HK-2 (cell line): ENCODE measurements around the gene CLEC4M.

Source experiments
- DNase-seq: peaks from one replicate; pipeline ENCODE4 v3.0.0-alpha.2; 2018; ENCODE audit not compliant: unreplicated experiment

The CLEC4M gene, protein sequence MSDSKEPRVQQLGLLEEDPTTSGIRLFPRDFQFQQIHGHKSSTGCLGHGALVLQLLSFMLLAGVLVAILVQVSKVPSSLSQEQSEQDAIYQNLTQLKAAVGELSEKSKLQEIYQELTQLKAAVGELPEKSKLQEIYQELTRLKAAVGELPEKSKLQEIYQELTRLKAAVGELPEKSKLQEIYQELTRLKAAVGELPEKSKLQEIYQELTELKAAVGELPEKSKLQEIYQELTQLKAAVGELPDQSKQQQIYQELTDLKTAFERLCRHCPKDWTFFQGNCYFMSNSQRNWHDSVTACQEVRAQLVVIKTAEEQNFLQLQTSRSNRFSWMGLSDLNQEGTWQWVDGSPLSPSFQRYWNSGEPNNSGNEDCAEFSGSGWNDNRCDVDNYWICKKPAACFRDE

DNA sequence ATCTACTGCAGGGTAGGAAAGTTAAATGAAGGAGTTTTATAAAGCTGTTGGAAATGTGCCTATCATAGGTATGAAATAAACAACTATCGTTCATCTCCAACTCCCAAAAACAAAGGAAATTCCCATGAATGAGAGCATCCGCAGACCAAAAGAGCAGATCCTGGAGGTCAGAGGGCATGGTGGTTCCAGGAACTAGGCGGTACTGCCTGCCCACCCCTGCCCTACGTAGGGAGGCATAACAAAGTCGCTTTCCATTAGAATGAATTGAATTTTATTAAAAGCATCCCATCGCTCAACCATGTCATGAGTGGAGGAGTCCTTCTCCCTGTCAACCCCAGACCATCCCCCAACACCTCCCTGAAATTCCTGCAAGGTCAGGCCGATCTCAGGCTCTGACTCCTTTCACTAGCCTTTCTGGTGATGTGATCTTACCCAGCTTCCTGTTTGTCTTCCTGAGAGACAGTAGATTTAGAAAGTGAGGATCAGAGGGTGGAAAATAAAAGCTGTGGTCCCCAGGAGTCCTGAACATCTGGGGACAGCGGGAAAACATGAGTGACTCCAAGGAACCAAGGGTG lies at the start of gene CLEC4M:
CLEC4M (plus strand) TSS at position 525 of the 575 bp plus-strand sequence; CDS start at position 549, 24 bp downstream.
- DNase-seq: no peak

DNA sequence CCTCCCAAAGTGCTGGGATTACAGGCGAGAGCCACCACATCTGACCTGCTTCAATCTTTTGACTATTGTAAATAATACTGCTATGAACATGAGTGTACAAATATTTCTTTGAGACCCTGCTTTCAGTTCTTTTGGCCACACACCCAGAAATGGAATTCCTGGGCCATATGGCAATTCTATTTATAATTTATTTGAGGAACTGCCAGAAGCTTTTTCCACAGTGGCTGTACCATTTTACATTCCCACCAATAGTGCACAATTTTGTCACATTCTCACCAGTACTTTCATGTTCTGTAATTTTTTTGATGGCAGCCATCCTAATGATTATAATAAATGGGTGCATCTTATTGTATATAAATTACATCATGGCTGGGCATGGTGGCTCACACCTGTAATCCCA lies 47.4 kb upstream of the CLEC4M start:
- DNase-seq: no peak

DNA sequence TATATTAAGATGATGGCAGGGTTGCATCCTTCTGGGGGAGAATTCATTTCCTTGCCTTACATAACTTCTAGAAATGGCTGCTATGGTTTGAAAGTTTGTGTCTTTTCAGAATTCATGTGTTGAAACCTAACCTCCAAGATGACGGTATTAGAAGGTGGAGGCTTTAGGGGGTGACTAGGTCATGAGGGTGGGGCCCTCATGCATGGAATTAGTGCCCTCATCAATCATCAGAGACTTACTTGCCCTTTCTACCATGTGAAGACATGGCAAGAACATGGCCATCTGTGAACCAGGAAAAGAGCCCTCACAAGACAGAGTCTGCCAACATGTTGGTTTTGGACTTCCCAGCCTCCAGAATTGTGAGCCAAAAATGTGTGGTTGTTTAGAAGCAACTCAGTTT lies 46.3 kb upstream of the CLEC4M start:
- no peak for DNase-seq

DNA sequence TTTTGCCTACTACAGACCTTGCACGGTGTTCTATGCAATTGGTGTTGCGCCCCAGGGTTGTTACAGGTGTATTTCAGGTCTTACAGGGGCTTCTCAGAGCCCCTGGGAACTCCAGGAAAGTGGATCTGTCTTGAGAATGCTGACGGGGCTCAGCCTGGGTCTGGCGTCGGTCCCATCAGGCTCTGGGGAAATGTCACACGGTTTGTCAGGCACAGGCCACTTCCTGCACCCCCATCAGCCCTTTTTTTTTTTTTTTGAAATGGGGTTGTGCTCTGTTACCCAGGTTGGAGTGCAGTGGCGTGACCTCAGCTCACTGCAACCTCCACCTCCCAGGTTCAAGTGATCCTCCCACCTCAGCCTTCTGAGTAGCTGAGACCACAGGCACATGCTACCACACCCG lies 44.4 kb upstream of the CLEC4M start:
- DNase-seq: no peak

DNA sequence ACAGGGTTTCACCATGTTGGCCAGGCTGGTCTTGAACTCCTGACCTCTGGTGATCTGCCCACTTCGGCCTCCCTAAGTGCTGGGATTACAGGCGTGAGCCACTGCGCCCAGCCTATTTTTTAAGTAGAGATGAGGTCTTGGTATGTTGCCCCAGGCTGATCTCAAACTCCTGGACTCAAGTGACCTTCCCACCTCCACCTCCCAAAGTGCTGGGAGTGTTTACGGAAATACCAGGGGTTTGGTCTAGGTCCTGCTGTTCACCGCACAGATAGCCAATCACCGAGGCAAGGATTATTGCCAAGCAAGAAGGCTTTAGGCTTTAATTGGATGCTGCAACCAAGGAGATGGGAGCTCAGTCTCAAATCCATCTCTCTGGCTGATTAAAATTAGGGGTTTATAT lies 42.7 kb upstream of the CLEC4M start:
- DNase-seq: no peak

DNA sequence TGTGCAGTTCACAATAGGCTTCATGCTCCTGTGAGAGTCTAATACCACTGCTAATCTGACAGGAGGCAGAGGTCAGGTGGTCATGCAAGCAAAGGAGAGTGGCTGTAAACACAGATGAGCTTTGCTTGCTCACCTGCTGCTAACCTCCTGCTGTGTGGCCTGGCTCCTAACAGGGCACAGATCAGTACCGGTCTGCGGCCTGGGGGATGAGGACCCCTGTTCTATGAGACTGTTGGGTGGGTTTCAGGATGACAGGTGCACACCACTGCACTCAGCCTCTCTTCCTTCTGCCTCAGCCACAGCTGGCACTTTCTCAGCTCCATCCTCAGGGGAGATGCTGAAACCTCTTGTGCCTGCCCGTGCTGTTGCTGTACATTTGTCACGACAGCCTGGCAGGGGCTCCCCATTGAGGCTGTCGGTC lies 40.8 kb upstream of the CLEC4M start:
- no peak for DNase-seq

DNA sequence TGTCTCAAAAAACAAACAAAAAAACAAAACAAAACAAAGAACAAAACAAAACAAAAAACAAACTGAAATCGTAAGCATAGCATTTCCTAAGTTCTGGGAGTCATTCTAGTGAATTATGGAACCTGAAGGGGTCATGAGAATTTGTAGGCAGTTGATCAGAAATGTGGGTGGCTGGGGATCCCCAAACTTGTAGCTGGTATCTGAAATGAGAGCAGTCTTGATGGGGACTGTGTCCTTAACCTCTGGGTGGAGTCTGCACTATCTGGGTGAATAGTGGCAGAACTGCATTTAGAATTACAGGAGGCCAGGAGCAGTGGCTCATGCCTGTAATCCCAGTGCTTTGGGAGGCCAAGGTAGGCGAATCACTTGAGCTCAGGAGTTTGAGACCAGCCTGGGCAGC lies 37.3 kb upstream of the CLEC4M start:
- DNase-seq: no peak

DNA sequence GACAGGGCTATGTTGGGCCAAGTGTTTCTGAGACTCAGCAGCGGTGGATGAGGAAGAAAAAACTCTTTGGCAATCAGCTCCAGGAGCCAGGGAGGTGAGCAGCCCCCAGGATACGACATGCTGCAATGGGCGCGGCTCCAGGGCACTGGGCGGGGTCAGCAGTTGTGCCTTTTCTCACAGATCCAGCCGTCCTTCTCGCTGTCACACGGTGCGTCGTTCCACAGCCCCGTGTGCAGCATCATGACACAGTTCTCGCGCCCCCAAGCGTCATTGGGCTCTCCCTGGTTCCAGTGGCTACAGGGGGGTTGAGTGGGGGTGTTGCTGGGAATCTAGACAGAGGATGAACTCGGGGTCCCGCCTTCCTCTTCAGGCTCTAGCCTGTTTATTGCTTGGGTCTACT lies 33.8 kb upstream of the CLEC4M start:
- no peak for DNase-seq

DNA sequence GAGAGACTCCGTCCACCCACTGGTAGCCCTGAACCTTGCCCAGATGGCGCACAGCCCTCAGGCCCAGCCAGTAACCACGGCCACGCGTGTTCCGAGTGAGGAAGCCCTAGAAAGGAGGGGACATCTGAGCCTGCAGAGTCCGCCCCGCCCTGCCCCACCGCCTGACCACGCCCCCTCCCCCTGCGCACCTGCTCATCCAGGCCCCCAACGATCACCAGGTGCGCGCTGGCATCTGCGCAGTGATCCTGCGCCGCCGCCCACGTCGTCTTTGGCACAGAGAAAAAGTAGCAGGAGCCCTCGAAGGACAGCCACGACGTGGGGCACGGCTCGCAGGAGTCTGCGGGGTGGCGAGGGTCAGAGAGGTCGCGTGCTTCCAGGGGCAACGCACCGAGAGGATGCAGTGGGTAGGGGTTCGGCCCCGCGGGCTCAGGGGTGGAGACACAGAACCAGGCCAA lies 33.2 kb upstream of the CLEC4M start:
- DNase-seq: no peak

DNA sequence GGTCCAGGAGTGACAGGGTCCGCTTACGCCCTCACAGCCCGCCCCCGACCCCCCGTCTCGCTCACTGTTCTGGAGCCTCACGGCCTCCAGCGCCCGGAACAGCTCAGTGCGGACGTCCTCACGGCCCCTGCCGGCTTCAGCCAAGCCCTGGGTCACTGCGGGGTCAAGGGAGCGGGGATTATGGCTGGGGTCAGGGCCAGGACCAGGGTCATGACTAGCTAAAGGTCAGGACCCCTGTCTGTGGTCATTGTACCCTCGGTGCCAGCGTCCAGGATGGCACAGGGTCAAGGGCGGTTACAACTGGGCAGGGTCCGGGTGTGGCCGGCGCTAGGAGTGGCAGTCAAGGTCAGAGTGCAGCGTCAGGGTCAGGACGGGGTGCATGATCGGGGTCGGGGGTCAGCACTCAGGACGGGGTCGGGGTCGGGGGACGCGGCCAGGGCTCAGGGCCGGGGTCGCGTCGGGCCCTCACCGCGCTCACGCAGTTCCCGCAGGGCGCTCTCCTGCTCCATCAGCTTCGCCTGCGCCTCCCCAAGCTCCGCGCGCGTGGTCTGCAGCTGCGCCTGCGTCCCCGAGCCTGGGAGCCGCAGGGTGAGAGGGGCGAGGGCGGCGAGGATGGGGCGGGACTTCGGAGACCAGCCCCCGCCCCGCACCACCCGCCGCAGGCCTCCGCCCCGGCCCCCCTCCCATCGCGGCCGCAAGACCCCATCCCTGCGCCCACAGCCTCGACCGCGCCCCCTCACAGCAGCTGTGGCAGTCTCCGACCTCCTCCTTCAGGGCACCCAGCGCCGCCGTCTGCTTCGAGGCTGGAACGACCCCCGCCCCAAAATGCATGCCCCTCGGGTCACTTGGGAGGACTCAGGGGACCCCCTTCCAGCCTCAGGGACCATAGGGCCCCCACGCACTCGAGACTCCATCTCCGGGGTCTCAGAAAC lies 32.5 kb upstream of the CLEC4M start:
- DNase-seq: no peak

DNA sequence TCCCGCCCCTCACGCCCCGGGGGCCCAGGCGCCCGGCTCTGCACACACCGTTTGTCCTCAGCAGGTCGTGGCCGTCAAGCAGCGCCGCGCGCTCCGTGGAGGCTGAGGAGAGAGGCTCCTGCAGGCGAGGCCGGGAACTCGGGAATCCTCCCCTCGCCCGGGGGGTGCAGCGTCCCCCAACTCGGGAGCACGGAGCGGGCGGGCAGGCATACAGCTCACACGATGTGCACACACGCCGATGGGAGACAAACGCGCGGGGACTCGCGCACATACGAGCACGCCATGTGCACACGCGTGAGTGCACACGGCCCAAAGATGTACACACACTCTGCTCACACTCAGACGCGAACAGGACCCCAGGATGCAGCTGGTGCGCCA lies 31.8 kb upstream of the CLEC4M start:
- DNase-seq: no peak

DNA sequence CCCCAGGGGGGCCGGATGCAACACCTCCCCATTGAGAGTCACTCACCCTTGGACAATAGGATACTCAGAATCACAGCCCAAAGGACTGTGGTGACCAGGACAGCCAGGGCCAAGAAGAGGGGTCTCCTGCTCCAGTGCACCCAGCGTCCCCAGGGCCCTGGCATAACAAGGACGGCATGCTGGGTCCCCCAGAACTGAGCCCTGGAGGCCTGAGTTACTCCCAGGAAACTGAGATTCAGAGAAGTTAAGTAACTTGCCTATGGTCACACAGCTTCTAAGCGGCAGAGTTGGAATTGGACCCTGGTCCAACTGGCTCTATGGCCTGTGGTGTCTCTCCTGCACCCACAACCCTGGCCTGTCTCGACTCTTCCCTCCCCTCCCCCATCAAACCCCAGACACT lies 31.4 kb upstream of the CLEC4M start:
- no peak for DNase-seq

DNA sequence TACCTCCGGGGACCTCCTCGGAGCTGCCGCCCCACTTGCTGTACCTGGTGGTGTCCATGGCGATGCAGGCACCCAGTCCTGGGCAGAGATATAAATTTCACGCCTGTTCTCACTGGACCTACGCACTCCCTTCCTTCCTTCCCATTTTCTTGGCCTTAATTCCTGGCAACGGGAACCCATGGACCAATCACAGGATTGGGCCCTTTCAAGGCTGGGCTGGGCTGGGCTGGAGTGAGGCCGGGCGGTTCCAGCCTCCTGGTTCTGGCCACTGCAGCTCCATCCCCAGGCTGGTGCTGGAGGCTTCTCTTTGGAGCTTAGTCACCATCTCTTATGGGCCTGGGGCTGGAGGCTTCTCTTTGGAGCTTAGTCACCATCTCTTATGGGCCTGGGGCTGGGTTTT lies 31.0 kb upstream of the CLEC4M start, which contains the start of gene CLEC4G:
CLEC4G (minus strand) TSS at position 66 of the 400 bp plus-strand sequence; CDS start at position 58, 8 bp downstream.
- DNase-seq: no peak

DNA sequence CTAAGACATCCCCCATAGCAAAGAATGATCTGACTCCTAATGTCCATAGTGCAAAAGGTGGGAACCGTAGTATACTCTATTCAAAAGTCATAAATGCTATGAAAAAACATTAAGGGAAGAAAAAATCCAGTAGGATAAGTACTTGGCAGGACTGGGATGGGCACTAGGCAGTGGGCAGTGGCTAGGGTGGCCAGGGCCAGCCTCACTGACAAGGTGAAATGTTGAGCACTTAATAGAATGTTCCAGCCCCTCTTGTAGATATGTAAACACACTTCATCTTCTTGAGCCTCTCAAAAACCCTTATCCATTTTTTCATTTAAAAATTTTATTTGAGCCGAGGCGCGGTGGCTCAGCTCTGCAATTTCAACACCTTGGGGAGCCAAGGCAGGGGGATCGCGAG lies 29.7 kb upstream of the CLEC4M start:
- DNase-seq: no peak

DNA sequence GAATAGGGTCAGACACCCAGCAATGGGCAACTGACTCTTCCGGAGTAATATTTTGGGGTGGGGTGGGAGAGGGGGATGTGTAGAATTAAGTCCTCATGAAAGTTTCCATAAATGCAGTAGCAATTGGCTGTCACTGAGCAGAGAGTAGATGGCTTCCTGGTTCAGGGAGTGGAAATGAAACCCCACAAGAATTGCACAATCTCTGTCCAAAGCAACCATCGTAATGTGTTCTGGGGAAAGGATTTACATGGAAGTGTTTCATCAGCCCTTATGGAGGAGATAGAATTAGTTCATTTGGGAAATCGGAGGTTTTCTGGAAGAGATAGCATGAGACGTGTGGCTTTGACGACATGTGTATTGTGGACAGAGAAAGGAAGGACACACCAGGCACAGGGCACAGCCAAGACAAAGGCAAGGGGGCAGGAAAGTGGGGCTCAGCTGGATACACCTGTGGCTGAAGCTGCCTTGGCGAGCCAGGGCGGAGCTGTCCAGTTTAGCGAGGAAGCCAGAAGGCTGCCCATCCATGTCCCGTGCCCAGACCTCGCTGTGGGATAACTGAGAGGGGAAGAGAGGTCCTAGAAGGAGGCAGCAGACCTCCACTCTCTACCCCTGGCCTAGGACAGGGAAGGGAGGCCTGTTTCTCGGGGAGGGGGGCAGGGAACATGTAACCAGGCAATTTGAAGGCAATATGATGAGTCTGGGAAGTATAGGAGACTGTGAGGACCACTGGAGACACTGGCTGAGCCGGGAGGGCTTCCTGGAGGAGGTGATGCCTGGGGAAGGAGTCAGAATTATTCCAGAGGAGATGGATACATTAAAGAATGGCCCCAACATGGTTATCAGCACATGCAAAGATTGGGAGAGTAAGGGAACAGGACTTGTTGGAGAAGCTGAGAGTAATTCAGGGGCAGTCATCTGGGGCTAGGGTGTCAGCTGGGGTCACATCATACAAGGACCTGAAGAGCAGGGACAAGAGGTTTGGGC lies 28.5 kb upstream of the CLEC4M start:
- DNase-seq: no peak

DNA sequence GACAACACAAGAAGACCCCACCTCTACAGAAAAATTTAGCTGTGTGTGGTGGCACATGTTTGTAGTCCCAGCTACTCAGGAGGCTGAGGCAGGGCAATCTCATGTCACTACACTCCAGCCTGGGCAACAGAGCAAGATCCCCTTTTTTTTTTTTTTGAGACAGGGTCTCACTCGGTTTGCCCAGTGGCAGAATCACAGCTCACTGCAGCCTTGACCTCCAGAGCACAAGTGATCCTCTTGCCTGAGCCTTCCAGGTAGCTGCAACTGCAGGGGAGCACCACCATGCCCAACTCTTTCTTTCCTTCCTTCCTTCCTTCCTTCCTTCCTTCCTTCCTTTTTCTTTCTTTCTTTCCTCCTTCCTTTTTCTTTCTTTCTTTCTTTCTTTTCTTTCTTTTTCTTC lies 26.9 kb upstream of the CLEC4M start:
- DNase-seq: no peak

DNA sequence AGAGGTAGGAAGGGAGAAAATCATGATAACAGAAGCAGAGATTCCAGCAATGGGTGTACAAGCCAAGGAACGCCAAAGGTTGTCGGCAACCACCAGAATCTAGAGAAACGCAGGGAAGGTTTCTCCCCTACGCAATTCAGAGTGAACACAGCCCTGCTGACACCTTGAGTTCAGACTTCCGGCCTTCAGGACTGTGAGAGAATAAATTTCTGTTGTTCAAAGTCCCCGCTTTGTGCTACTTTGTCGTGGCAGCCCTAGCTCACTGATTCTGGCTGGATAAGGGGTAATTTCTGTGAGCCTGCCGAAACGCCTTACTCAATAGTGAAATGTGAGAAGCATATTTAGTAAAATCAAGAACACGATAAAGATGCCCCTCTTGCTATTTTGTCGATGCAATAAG lies 25.8 kb upstream of the CLEC4M start:
- no peak for DNase-seq

DNA sequence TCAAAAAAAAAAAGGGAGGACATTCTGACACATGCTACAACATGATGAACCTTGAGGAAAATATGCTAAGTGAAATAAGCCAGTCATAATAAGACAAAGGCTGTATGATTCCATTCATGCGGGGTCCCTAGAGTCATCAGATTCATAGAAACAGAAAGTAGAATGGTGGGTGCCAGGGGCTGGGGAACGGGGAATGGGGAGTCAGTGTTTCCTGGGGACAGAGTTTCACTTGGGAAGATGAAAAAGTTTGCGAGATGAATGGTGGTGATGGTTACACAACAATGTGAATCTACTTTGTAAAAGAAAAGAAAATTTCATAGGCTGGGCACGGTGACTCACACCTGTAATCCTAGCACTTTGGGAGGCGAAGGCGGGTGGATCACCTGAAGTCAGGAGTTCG lies 25.0 kb upstream of the CLEC4M start:
- DNase-seq: no peak

DNA sequence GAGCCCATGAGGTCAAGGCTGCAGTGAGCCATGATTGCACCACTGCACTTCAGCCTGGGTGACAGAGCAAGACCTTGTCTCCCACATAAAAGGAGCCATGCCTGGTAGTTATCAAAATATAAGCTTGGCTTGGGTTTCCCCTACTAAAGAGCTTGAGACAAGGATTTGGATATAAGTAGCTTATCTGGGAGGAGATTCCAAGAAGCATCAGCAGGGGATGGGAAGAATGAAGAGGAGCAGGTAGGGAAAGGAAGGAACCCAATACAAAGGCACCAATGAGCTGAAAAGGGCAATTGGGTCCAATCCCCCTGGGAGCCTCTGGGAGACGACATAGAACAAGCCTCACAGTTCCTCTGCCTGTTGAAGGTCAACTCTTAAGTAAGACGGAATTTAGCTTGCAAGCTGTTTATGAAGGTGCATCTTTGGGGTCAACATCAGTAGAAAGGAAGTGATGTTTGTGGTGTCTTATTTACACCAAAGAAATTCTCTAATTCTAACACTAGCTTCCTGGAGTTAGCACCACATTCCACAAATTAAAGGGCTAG lies 23.8 kb upstream of the CLEC4M start:
- no peak for DNase-seq

DNA sequence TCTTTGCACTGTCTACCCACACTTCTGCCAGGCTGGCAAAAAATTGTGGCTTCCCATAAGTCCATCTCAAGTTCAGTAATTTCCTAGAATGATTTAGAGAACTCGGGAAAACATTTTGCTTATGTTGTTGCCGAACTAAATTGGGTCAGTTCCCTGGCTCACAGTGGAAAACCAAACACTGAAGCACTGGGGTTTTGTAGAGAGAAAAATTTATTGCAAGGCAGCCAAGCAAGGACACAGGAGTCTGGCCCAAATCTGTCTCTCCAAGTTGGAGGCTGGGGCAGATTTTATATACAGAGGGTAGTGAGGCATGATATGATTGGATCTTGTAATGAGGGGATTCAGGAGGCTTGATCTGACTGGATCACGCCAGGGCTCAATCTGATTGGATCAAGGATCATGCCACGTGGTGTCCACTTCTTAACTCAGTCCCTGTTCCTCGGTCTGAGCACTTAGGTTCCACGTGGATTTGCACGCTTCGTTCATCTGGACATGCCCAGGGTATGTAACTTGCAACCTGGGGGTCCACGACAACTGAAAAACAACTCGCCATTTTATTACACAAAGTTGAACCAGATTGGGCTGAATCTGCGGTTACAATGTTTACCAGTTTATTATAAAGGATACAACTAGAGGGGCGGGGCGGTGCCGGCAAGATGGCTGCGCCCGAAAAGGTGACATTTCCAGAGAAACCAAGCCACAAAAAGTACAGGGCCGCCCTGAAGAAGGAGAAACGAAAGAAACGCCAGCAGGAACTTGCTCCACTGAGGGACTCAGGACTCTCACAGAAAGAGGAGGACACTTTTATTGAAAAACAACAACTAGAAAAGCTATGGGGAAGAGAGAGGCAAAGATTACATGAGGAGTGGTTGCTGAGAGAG lies 23.0 kb upstream of the CLEC4M start:
- no peak for DNase-seq
